NCI-H82 treated with DMSO at 0.1 percent for 48 hours (cell line): ENCODE data around the gene TPP1.
A peak's percentile ranks its signal among the peaks of the same experiment; 100 is the strongest.

Source experiments
- DNase-seq: peaks from one replicate; lab custom pipeline; 2025; ENCODE audit not compliant: unreplicated experiment; lab: John Stamatoyannopoulos, UW

TPP1 gene

GRCh38 chr11:6596239-6596877 is 22.9 kb downstream of the TPP1 start:
- peak; percentile 61 for DNase-seq

- DNase-seq, result no peak
These were observed 25.0 kb downstream of the TPP1 start for GRCh38 chr11:6594142-6594768.

- DNase-seq, result no peak
These were observed 31.2 kb downstream of the TPP1 start for GRCh38 chr11:6588018-6588417.

GRCh38 chr11:6587360-6587953 is 31.8 kb downstream of the TPP1 start:
- DNase-seq, result no peak

- no peak for DNase-seq
These were observed 32.5 kb downstream of the TPP1 start for GRCh38 chr11:6586434-6587359.

- no peak for DNase-seq
These were observed 34.7 kb downstream of the TPP1 start for GRCh38 chr11:6584528-6584927.

GRCh38 chr11:6583584-6583983 is 35.6 kb downstream of the TPP1 start:
- no peak for DNase-seq

GRCh38 chr11:6579681-6580080 is 39.5 kb downstream of the TPP1 start:
- no peak for DNase-seq

- DNase-seq, result no peak
These were observed 41.1 kb downstream of the TPP1 start for GRCh38 chr11:6578134-6578533.

- DNase-seq, result peak; percentile 70
These were observed 42.5 kb downstream of the TPP1 start for GRCh38 chr11:6576471-6577373.

- DNase-seq, result no peak
These were observed 44.2 kb downstream of the TPP1 start for GRCh38 chr11:6574816-6575715.

- no peak for DNase-seq
These were observed 47.0 kb downstream of the TPP1 start for GRCh38 chr11:6572215-6572614.

- DNase-seq, result no peak
These were observed 47.7 kb downstream of the TPP1 start for GRCh38 chr11:6571434-6572008.

- no peak for DNase-seq
These were observed 48.4 kb downstream of the TPP1 start for GRCh38 chr11:6570691-6571427.

- no peak for DNase-seq
These were observed 49.5 kb downstream of the TPP1 start for GRCh38 chr11:6569706-6570105.

GRCh38 chr11:6568191-6568918 is 50.9 kb downstream of the TPP1 start:
- DNase-seq, result no peak

GRCh38 chr11:6567371-6567745 is 51.9 kb downstream of the TPP1 start:
- no peak for DNase-seq
